22Rv1 (cell line): ENCODE measurements around the gene S100Z.

Experiments
- CTCF ChIP-seq: fragments of 450-650 bp; IDR thresholded peaks from 2 replicates; pipeline ENCODE4 v1.5.1; 2017; ENCODE audit warnings: mild to moderate bottlenecking
- ZFX ChIP-seq: fragments of 450-650 bp; IDR thresholded peaks from 2 replicates; pipeline ENCODE4 v1.6.1; 2017; ENCODE audit warnings: antibody characterized with exemption, borderline replicate concordance

DNA sequence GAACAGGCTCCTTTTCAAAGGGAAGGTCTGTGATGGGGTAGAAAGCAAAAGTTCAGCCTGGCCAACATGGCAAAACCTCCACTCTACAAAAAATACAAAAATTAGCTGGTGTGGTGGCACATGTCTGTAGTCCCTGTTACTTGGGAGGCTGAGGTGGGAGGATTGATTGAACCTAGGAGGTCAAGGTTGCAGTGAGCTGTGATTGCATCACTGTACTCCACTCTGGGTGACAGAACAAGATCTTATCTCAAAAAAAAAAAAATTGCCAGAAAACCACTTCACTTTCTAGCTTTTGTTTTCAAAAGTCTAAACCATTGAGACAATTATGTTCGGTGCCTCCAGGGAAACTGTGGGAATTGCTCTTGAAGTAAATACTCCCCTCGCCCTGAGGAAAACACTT lies 43.5 kb downstream of the S100Z start:
- no peak for TF ChIP-seq CTCF
- TF ChIP-seq ZFX, result no peak
